Medulla oblongata (tissue), 1 donor: Measurements from ENCODE around the gene KIAA0930.
A peak's percentile ranks its signal among the peaks of the same experiment; 100 is the strongest.

Experiments
- DNase-seq: peaks from one replicate; pipeline ENCODE4 v3.0.0-alpha.2; 2015; ENCODE audit errors: extremely low spot score

The KIAA0930 gene

GRCh38 chr22:45216133-45217003, 24.3 kb downstream of the KIAA0930 start:
- DNase-seq, result no peak

GRCh38 chr22:45212992-45213751, 27.5 kb downstream of the KIAA0930 start:
- peak; percentile 80 for DNase-seq

- DNase-seq, result peak; percentile 95
Observed at GRCh38 chr22:45212306-45212709, 28.4 kb downstream of the KIAA0930 start.

- DNase-seq, result no peak
Observed at GRCh38 chr22:45211848-45212247, 28.8 kb downstream of the KIAA0930 start.

GRCh38 chr22:45211435-45211834, 29.3 kb downstream of the KIAA0930 start:
- DNase-seq, result no peak

- no peak for DNase-seq
Observed at GRCh38 chr22:45210991-45211390, 29.7 kb downstream of the KIAA0930 start.

GRCh38 chr22:45210577-45210976, 30.1 kb downstream of the KIAA0930 start:
- DNase-seq, result no peak

GRCh38 chr22:45210174-45210573, 30.5 kb downstream of the KIAA0930 start:
- no peak for DNase-seq

- peak; percentile 81 for DNase-seq
Observed at GRCh38 chr22:45208993-45209838, 31.5 kb downstream of the KIAA0930 start.

- DNase-seq, result no peak
Observed at GRCh38 chr22:45208696-45208992, 32.0 kb downstream of the KIAA0930 start.

- DNase-seq, result no peak
Observed at GRCh38 chr22:45207981-45208664, 32.6 kb downstream of the KIAA0930 start.

GRCh38 chr22:45207533-45207932, 33.2 kb downstream of the KIAA0930 start:
- no peak for DNase-seq

GRCh38 chr22:45206233-45206632, 34.5 kb downstream of the KIAA0930 start:
- DNase-seq, result no peak

GRCh38 chr22:45205276-45205925, 35.3 kb downstream of the KIAA0930 start:
- DNase-seq, result no peak

GRCh38 chr22:45204819-45205218, 35.9 kb downstream of the KIAA0930 start:
- no peak for DNase-seq

- DNase-seq, result no peak
Observed at GRCh38 chr22:45204241-45204640, 36.5 kb downstream of the KIAA0930 start.

- no peak for DNase-seq
Observed at GRCh38 chr22:45203150-45203951, 37.3 kb downstream of the KIAA0930 start.

GRCh38 chr22:45202333-45203149, 38.2 kb downstream of the KIAA0930 start:
- no peak for DNase-seq

GRCh38 chr22:45201678-45202332, 38.9 kb downstream of the KIAA0930 start:
- no peak for DNase-seq
